Erythroblast (primary cell): ENCODE results near the gene ZMYND8.

Experiments used
- GATA1 ChIP-seq: IDR thresholded peaks from 2 replicates; pipeline ENCODE4 v1.6.1; 2011; ENCODE audit warnings: low read depth, mild to moderate bottlenecking, control low read depth, low read length, moderate library complexity
- POLR2A ChIP-seq: IDR thresholded peaks from 2 replicates; pipeline ENCODE4 v1.6.1; 2011; ENCODE audit warnings: mild to moderate bottlenecking, low read length

DNA sequence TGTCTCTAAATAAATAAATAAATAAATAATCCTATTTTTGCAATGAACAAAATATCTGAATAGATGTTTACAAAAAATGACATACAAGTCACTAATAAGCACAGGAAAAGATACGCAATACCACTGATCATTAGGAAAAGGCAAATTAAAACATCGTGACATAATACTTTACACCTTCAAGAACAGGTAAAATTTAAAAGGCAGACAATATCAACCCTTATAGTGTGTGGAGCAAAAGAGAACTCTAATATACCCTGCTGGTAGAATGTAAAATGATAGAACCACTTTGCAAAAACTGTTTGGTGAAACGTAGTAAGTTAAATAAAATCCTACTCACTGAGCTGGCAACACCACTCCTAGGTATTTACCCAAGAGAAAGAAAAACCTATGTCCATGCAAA lies 67.4 kb downstream of the ZMYND8 start:
- TF ChIP-seq POLR2A, result no peak
- TF ChIP-seq GATA1, result no peak
